Activated CD4-positive, alpha-beta T cell treated with anti-CD3 and anti-CD28 coated beads, Interleukin-2, amount 50 U/mL, for 24 hours (primary cell): Measurements from ENCODE around the gene NME3.
"Not testable (repeated sequence)": the region's sequence is repeated elsewhere in the genome, so short reads cannot be mapped to it uniquely, and the experiment has no call there.

Experiments
- DNase-seq, 2 donors: peaks; one replicate each; pipeline ENCODE4 v3.0.0-alpha.2; 2020; ENCODE audit warnings: low read depth in 1 of 2, low spot score in 1 of 2

Gene NME3

GRCh38 chr16:1754204-1754603 is 17.1 kb downstream of the NME3 start:
- DNase-seq = no peak

GRCh38 chr16:1752853-1753252 is 18.5 kb downstream of the NME3 start:
- DNase-seq = no peak

GRCh38 chr16:1751946-1752345 is 19.4 kb downstream of the NME3 start:
- DNase-seq = no peak

- DNase-seq = no peak
These were observed 21.9 kb downstream of the NME3 start for GRCh38 chr16:1749152-1750117.

- no peak for DNase-seq
These were observed 23.4 kb downstream of the NME3 start for GRCh38 chr16:1747934-1748333.

- DNase-seq = no peak
These were observed 24.6 kb downstream of the NME3 start for GRCh38 chr16:1746693-1747195.

- DNase-seq = no peak
These were observed 25.2 kb downstream of the NME3 start for GRCh38 chr16:1745900-1746692.

- no peak for DNase-seq
These were observed 26.0 kb downstream of the NME3 start for GRCh38 chr16:1745181-1745899.

- DNase-seq = no peak
These were observed 27.0 kb downstream of the NME3 start for GRCh38 chr16:1744338-1744840.

GRCh38 chr16:1743376-1744337 is 27.7 kb downstream of the NME3 start:
- no peak for DNase-seq

GRCh38 chr16:1741553-1742165 is 29.7 kb downstream of the NME3 start:
- no peak for DNase-seq

- DNase-seq = no peak
These were observed 30.4 kb downstream of the NME3 start for GRCh38 chr16:1740781-1741490.

- DNase-seq = no peak
These were observed 31.1 kb downstream of the NME3 start for GRCh38 chr16:1740234-1740633.

- DNase-seq = no peak
These were observed 36.5 kb downstream of the NME3 start for GRCh38 chr16:1734816-1735215.

- no peak for DNase-seq
These were observed 37.2 kb downstream of the NME3 start for GRCh38 chr16:1734123-1734522.

GRCh38 chr16:1732551-1732987 is 38.8 kb downstream of the NME3 start:
- not testable (repeated sequence) for DNase-seq

GRCh38 chr16:1732071-1732470 is 39.3 kb downstream of the NME3 start:
- no peak for DNase-seq

- no peak for DNase-seq
These were observed 39.7 kb downstream of the NME3 start for GRCh38 chr16:1731603-1732002.

GRCh38 chr16:1731073-1731472 is 40.3 kb downstream of the NME3 start:
- DNase-seq = no peak
